GM12878 (cell line): Measurements from ENCODE around the gene ZNF367. TPM values are rescaled to one million over a fixed set of nuclear protein-coding genes. Genes with fewer than 3 reads are reported as not detected.

Experiments used
- ATAC-seq: fragments of 200-7000 bp; cut with Tn5 transposase; 3 replicates; pipeline ENCODE4 v1.9.1; 2020; ENCODE audit warnings: mild to moderate bottlenecking, moderate library complexity
- BruUV-seq: library from RNA; stranded (reverse); fragments of 400-500 nt; replicated peaks from 2 replicates; lab custom pipeline; 2021; lab: Mats Ljungman, UMichigan
- CTCF ChIA-PET: fragments of 300-600 bp; sonication (Branson Sonifier 250); formaldehyde crosslinking; extraction: SDS; loops from one replicate; lab custom pipeline; 2021; ENCODE audit warnings: inconsistent platforms; lab: Yijun Ruan, JAX
- POLR2A ChIA-PET: fragments of 350-600 bp; formaldehyde crosslinking; extraction: SDS; loops from one replicate; lab custom pipeline; 2021; ENCODE audit warnings: inconsistent platforms; lab: Charles Lee
- RAD21 ChIA-PET: fragments of 300-600 bp; sonication (Branson Sonifier 250); formaldehyde crosslinking; loops from one replicate; lab custom pipeline; 2023; ENCODE audit warnings: antibody characterized with exemption; ENCODE audit not compliant: unreplicated experiment; lab: Charles Lee
- SMC1A ChIA-PET: fragments of 300-600 bp; sonication (Branson Sonifier 250); formaldehyde crosslinking; loops from one replicate; lab custom pipeline; 2023; ENCODE audit not compliant: unreplicated experiment, uncharacterized antibody; lab: Charles Lee
- DNase-seq: peaks from one replicate; pipeline ENCODE4 v3.0.0-alpha.2; 2011; ENCODE audit warnings: low read depth, low spot score
- FAIRE-seq: peaks from 3 replicates; lab custom pipeline; 2011; peaks lifted over from hg19 to GRCh38; lab: Jason Lieb, UNC
- H2AFZ ChIP-seq: 2 replicates; pipeline ENCODE4 v1.6.0; 2011; ENCODE audit warnings: low read depth, low read length, control low read depth; ENCODE audit not compliant: control insufficient read depth
- H3K27ac ChIP-seq: 2 replicates; pipeline ENCODE4 v1.5.1; 2011; ENCODE audit warnings: control low read depth; ENCODE audit not compliant: control insufficient read depth, insufficient read depth
- H3K27me3 ChIP-seq, 2 experiments: replicated peaks in 1 of 2; 2 replicates each; pipeline versions ENCODE4 v1.6.0 to v1.6.1; 2011; ENCODE audit warnings: low read length in 1 of 2; ENCODE audit not compliant: control insufficient read depth in 2 of 2, insufficient read depth in 2 of 2
- H3K36me3 ChIP-seq, 2 experiments: 2 replicates each; pipeline ENCODE4 v1.5.1; 2011; ENCODE audit warnings: low read length in 1 of 2; ENCODE audit not compliant: control insufficient read depth in 2 of 2, insufficient read depth in 2 of 2
- H3K4me1 ChIP-seq: 2 replicates; pipeline ENCODE4 v1.6.1; 2011; ENCODE audit warnings: mild to moderate bottlenecking, low read length, moderate library complexity, mixed read lengths; ENCODE audit not compliant: control insufficient read depth, insufficient read depth
- H3K4me2 ChIP-seq: 2 replicates; pipeline ENCODE4 v1.6.0; 2011; ENCODE audit warnings: control low read depth; ENCODE audit not compliant: control insufficient read depth, insufficient read depth
- H3K4me3 ChIP-seq: fragments of 200-600 bp; sonication (generic); 2 replicates; pipeline ENCODE4 v1.5.1; 2016
- H3K79me2 ChIP-seq: 2 replicates; pipeline ENCODE4 v1.6.0; 2011; ENCODE audit warnings: low read length; ENCODE audit not compliant: control insufficient read depth, insufficient read depth
- H3K9ac ChIP-seq: 2 replicates; pipeline ENCODE4 v1.8.0; 2011; ENCODE audit warnings: low read length, control low read depth, mixed read lengths; ENCODE audit not compliant: control insufficient read depth, insufficient read depth
- H3K9me3 ChIP-seq: replicated peaks from 3 replicates; pipeline ENCODE4 v1.5.1; 2011; ENCODE audit warnings: mild to moderate bottlenecking, low read length; ENCODE audit not compliant: control insufficient read depth, insufficient read depth
- H4K20me1 ChIP-seq: 2 replicates; pipeline ENCODE4 v1.6.0; 2011; ENCODE audit not compliant: control insufficient read depth, insufficient read depth
- CBFB ChIP-seq: IDR thresholded peaks from 2 replicates; pipeline ENCODE4 v1.6.1; 2016; ENCODE audit warnings: antibody characterized with exemption, low read depth
- FOXK2 ChIP-seq: fragments of 450-650 bp; IDR thresholded peaks from 2 replicates; pipeline ENCODE4 v1.6.1; 2017; ENCODE audit warnings: mild to moderate bottlenecking, moderate library complexity
- FOXM1 ChIP-seq: IDR thresholded peaks from 2 replicates; pipeline ENCODE4 v1.6.1; 2012; ENCODE audit warnings: low read depth, mild to moderate bottlenecking, inconsistent platforms, low read length, moderate library complexity
- RAD21 ChIP-seq: IDR thresholded peaks from 2 replicates; pipeline ENCODE4 v1.6.1; 2011; ENCODE audit warnings: mild to moderate bottlenecking, low read depth, low read length, moderate library complexity; ENCODE audit not compliant: insufficient read depth
- ZNF217 ChIP-seq: fragments of 450-650 bp; IDR thresholded peaks from 2 replicates; pipeline ENCODE4 v1.6.1; 2017; ENCODE audit warnings: antibody characterized with exemption, mild to moderate bottlenecking
- WGBS: methylation state at CpG from one replicate; pipeline ENCODE4 v1.1.6; 2016; ENCODE audit warnings: low lambda C conversion rate; ENCODE audit not compliant: insufficient replicate concordance, insufficient coverage; ENCODE audit errors: missing lambda C conversion rate; 5-methylcytosine and 5-hydroxymethylcytosine counted together
- in situ Hi-C: fragments of 300-500 bp; cut with MboI; formaldehyde crosslinking; loops from 9 replicates; pipeline ENCODE4 v1.14.3; 2018; ENCODE audit warnings: mixed read lengths
- intact Hi-C: fragments of 100-400 bp; cut with micrococcal nuclease; formaldehyde crosslinking; loops from one replicate; pipeline ENCODE4 v1.14.2; 2022; ENCODE audit not compliant: unreplicated experiment
- polyA plus RNA-seq, 11 experiments: library from polyadenylated mRNA; depleted of rRNA in 4 of 11; unstranded in 6 of 11; stranded (reverse) in 5 of 11; fragments of >200 nt; fragmentation: Nextera tagmentation in 4 of 11; fragmentation: Illumina TruSeq in 1 of 11; extraction: Ambion mirVana in 4 of 11; extraction: Trizol in 1 of 11; gene quantifications; 1 replicate in 1 of 11; 2 replicates in 10 of 11; pipeline versions ENCODE4 v1.2.1 to v1.2.3, GENCODE V29; 2011 to 2016; ENCODE audit warnings: inconsistent platforms in 2 of 11, missing spikeins in 2 of 11, low read depth in 1 of 11
- total RNA-seq, 4 experiments: library from RNA; depleted of rRNA in 3 of 4; stranded (reverse); fragments of >200 nt in 3 of 4; fragmentation: Illumina TruSeq in 1 of 4; extraction: Trizol in 1 of 4; gene quantifications; 2 replicates each; pipeline versions ENCODE4 v1.2.1 to v1.2.3, GENCODE V29; 2013 to 2021
- TF ChIP-seq, protein P1 (sequence below): fragments of 450-650 bp; IDR thresholded peaks from 2 replicates; pipeline ENCODE4 v1.6.1; 2017; ENCODE audit warnings: antibody characterized with exemption, mild to moderate bottlenecking, moderate library complexity
- TF ChIP-seq, protein P2 (sequence below): fragments of 150-350 bp; IDR thresholded peaks from 2 replicates; pipeline ENCODE4 v1.6.1; 2016; ENCODE audit warnings: low read depth, low read length
- TF ChIP-seq, protein P3 (sequence below): fragments of 450-650 bp; conservative IDR thresholded peaks from 2 replicates; pipeline ENCODE4 v1.6.1; 2017; ENCODE audit warnings: mild to moderate bottlenecking, moderate library complexity

ZNF367 gene
- total and polyA plus RNA-seq, 10 of the 15 experiments (the other 5 are each of a cell fraction or from before 2014, with no cell fraction given): 2.9 to 16.3 (median 11.1) TPM

DNA sequence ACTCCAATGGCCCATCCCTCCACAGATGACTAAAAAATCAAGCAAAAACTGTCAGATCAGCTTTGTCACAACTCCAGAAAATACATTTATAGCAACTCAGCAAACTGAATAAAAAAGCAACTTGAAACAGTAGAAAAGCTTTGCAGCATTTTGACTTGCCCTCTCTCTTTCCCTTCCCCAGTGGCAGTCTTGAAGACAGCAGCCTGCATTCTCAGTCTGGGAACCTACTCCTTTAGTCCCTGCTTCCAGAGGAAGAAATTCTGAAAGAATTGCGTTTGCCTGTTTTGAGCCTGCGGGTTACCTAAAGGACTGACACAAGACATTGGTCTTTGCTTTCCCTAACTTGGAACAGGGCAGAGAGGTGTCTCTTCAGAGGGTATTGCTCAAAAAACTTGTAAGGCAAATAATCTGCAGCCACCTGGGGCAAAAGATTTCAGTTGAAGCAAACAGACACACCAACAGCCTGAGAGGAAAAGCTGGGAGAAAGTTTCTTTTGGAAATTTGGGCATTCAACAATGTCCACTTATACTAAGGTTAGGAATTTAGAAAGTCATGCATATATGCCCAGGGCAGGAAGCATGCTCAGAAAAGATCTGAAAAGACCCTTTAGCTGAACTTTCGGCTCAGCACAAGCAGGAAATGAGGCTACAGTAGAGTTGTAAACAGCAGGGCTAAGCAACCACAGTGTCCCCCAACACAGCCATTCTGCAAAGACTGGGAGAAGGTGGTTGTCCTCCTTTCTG lies 19.4 kb downstream of the ZNF367 start (continued):
- TF ChIP-seq, protein P1, sequence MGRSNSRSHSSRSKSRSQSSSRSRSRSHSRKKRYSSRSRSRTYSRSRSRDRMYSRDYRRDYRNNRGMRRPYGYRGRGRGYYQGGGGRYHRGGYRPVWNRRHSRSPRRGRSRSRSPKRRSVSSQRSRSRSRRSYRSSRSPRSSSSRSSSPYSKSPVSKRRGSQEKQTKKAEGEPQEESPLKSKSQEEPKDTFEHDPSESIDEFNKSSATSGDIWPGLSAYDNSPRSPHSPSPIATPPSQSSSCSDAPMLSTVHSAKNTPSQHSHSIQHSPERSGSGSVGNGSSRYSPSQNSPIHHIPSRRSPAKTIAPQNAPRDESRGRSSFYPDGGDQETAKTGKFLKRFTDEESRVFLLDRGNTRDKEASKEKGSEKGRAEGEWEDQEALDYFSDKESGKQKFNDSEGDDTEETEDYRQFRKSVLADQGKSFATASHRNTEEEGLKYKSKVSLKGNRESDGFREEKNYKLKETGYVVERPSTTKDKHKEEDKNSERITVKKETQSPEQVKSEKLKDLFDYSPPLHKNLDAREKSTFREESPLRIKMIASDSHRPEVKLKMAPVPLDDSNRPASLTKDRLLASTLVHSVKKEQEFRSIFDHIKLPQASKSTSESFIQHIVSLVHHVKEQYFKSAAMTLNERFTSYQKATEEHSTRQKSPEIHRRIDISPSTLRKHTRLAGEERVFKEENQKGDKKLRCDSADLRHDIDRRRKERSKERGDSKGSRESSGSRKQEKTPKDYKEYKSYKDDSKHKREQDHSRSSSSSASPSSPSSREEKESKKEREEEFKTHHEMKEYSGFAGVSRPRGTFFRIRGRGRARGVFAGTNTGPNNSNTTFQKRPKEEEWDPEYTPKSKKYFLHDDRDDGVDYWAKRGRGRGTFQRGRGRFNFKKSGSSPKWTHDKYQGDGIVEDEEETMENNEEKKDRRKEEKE: no peak
- TF ChIP-seq CBFB: no peak
- TF ChIP-seq FOXK2: 0 out of 2 replicates have a peak, but pooled peaks have one; percentile 13
- TF ChIP-seq, protein P2, sequence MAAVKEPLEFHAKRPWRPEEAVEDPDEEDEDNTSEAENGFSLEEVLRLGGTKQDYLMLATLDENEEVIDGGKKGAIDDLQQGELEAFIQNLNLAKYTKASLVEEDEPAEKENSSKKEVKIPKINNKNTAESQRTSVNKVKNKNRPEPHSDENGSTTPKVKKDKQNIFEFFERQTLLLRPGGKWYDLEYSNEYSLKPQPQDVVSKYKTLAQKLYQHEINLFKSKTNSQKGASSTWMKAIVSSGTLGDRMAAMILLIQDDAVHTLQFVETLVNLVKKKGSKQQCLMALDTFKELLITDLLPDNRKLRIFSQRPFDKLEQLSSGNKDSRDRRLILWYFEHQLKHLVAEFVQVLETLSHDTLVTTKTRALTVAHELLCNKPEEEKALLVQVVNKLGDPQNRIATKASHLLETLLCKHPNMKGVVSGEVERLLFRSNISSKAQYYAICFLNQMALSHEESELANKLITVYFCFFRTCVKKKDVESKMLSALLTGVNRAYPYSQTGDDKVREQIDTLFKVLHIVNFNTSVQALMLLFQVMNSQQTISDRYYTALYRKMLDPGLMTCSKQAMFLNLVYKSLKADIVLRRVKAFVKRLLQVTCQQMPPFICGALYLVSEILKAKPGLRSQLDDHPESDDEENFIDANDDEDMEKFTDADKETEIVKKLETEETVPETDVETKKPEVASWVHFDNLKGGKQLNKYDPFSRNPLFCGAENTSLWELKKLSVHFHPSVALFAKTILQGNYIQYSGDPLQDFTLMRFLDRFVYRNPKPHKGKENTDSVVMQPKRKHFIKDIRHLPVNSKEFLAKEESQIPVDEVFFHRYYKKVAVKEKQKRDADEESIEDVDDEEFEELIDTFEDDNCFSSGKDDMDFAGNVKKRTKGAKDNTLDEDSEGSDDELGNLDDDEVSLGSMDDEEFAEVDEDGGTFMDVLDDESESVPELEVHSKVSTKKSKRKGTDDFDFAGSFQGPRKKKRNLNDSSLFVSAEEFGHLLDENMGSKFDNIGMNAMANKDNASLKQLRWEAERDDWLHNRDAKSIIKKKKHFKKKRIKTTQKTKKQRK: no peak

GRCh38 chr9:96395964-96396363 lies 22.2 kb downstream of the ZNF367 start:
- no peak overlapping the region for H3K27ac ChIP-seq
- no peaks in the 10 kb centered on the region for H3K27me3 ChIP-seq
- H3K9ac ChIP-seq: no peak overlapping the region
- intact Hi-C loops: no loop called here
- FAIRE-seq (no peak), ATAC-seq (no peak), DNase-seq (no peak)
- peaks cover 20% of the 10 kb centered on the region for H3K79me2 ChIP-seq
- no peak for TF ChIP-seq ZNF217
- no peak for TF ChIP-seq FOXM1
- no peak for TF ChIP-seq RAD21
- TF ChIP-seq, protein P3, sequence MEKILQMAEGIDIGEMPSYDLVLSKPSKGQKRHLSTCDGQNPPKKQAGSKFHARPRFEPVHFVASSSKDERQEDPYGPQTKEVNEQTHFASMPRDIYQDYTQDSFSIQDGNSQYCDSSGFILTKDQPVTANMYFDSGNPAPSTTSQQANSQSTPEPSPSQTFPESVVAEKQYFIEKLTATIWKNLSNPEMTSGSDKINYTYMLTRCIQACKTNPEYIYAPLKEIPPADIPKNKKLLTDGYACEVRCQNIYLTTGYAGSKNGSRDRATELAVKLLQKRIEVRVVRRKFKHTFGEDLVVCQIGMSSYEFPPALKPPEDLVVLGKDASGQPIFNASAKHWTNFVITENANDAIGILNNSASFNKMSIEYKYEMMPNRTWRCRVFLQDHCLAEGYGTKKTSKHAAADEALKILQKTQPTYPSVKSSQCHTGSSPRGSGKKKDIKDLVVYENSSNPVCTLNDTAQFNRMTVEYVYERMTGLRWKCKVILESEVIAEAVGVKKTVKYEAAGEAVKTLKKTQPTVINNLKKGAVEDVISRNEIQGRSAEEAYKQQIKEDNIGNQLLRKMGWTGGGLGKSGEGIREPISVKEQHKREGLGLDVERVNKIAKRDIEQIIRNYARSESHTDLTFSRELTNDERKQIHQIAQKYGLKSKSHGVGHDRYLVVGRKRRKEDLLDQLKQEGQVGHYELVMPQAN: no peak
- H3K36me3 ChIP-seq: peaks cover 4 to 10% of the 10 kb centered on the region in 2 experiments
- SMC1A ChIA-PET: no interaction called here
- no peak overlapping the region for H3K4me2 ChIP-seq
- no peaks in the 10 kb centered on the region for H4K20me1 ChIP-seq
- BruUV-seq: no TSS peak
- no peak overlapping the region for H3K4me3 ChIP-seq
- peaks cover 11% of the 10 kb centered on the region for H3K4me1 ChIP-seq
- RAD21 ChIA-PET: no interaction called here
- H3K9me3 ChIP-seq: peaks cover 4% of the 10 kb centered on the region; the same call in 2 of the 3 replicates
- in situ Hi-C loops: no loop called here
- no peak overlapping the region for H2AFZ ChIP-seq
- POLR2A ChIA-PET: no interaction called here
- CTCF ChIA-PET: interaction anchor here (1.6 kb wide), 1 partner anchor 82 kb away, joined by 4 read pairs; no protein-coding TSS in a partner anchor
- 49% methylated on average over 2 of the region's 2 CpGs for WGBS
